GM19438 (cell line): ENCODE results near the gene TNFAIP2.

Experiments used
- ATAC-seq: cut with Tn5 transposase; IDR thresholded peaks from one replicate; pipeline ENCODE4 v1.9.1; 2021; ENCODE audit warnings: low read depth; ENCODE audit not compliant: unreplicated experiment

TNFAIP2 gene

DNA sequence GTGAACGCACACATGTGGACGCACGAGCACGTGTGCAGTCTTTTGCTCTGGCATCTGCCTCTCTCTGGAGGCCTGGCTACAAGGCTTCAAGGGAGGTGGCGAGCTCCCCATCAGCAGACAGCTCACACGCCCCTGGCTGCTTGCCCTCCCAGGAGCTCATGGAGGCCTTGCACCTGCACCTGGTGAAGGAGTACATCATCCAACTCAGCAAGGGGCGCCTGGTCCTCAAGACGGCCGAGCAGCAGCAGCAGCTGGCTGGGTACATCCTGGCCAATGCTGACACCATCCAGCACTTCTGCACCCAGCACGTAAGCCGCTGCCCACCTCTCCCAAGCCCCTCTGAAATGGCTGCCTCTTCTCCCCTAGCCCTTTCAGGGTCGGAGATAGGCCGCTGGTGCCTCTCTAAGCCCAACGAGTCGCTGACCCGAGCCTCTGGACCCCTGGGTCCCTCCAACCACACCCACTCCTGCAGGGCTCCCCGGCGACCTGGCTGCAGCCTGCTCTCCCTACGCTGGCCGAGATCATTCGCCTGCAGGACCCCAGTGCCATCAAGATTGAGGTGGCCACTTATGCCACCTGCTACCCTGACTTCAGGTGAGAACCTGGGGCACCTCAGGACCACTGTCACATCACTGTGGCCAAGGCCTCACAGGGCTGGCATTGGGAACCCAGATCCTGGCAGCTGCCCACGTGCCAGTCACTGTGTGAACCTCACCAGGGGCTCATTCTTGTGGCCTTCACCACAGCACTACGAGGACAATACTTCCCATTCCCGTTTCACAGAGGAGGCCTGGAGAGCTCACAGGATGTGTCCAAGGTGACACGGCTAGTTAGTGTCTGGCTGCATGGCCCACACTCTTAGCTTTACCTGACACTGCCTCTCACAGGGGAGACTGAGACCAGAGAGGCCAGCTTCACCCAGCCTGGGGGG, 10.2 kb downstream of the TNFAIP2 start:
- ATAC-seq, result no peak

DNA sequence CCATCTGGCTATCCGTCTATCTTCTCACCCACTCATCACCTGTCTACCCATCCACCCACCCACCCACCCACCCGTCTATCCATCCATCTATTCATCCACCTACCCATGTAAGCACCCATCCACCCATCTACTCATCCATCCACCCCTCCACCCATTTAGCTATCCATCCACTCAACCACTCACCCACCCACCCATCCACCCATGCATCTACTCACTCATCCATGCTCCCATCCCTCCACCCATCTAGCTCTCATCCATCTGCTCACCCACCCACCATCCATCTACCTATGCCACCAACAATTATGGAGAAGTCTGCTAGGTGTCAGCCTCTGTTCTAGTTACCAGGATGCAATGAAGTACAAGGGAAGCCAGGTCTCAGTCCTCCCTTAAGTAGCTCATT, 11.1 kb downstream of the TNFAIP2 start:
- no peak for ATAC-seq

DNA sequence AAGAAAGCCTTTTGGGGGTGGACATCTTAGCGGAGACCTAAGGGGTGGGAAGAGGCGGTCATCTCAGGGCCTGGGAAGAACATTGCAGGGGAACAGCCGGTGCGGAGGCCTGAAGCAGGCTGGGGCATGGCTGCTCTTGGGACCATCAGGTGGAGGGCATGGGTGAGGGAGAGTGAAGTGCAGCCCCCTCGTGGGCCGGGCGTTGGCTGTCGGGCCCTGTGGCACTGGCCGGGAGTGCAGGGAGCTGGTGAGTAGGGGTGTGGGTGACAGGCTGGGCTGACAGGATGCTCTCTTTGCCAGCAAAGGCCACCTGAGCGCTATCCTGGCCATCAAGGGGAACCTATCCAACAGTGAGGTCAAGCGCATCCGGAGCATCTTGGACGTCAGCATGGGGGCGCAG, 11.7 kb downstream of the TNFAIP2 start:
- no peak for ATAC-seq

DNA sequence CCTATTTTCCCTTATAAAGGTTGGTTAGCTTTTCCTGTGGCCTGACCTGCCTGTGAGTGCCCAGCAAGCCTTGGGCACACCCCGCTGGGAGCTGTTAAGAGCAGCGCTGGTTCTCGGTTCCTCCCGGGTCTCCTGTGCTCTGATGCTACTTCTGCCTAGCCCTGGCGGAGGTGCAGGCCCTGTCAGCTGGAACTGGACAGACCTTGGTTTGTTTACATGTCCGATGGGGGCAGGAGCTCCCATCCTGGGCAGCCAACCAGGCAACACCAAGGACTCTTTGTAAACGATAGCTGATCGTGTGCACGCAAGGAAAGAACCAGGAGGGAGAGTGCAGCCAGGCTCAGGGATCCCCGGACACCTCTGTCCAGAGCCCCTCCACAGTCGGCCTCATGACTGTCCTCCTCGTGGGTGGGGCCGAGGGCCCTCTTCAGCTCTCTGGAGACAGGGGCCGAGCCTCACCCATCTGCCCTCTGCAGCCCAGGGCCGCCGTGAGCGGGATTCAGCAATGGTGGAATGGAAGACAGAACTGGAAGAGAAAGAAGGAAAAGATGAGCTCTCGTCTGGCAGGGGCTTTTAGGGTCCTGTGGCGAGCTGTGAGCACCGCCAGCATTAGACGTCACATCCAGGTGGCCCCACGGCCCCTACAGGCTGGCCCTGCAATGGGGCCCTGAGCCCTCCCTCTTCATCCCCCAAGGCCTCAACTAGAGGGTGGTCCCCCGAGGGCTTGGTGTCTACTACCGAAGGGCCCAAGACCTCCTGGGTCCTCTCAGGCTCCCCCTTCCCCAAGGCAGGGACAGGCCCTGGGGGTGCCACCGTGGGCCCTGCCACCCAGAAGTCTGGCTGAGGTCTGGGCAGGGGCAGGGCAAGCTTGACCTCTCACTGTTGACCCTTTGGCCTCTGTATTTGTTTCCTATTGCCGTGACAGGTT, 12.3 kb downstream of the TNFAIP2 start:
- no peak for ATAC-seq

DNA sequence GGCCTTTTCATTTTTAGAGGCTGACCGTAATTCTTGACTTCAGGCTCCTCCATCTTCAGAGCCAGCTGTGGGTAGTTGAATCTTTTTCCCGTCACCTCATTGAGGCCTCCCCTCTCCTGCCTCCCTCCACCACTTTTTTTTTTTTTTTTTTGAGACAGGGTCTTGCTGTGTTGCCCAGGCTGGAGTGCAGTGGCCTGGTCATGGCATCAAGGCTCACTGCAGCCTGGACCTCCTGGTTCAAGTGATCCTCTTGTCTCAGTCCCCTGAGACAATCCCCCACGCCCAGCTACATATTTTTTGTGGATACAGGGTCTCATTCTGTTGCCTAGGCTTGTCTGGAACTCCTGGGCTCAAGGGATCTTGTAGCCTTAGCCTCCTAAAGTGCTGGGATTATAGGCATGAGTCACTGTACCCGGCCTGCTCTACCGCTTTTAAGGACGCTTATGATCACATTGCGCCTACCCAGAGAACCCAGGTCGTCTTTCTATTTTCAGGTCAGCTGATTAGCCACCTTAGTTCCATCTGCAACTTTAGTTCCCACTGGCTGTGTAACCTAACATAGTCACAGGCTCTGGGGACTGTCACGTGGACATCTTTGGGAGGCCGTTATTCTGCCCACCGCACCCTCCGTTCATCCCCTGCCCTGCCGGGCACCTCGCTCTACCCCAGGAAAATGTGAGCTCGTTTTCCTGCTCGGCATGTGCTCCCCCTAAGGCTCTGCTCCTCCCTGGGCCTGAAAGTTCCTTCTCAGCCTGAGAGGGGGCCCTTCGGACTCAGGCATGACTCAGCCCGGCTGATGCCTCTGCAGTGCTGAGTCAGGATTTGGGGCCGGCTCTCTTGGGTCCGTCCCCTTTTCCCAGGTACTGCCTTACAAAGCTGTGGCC, 13.4 kb downstream of the TNFAIP2 start:
- no peak for ATAC-seq

DNA sequence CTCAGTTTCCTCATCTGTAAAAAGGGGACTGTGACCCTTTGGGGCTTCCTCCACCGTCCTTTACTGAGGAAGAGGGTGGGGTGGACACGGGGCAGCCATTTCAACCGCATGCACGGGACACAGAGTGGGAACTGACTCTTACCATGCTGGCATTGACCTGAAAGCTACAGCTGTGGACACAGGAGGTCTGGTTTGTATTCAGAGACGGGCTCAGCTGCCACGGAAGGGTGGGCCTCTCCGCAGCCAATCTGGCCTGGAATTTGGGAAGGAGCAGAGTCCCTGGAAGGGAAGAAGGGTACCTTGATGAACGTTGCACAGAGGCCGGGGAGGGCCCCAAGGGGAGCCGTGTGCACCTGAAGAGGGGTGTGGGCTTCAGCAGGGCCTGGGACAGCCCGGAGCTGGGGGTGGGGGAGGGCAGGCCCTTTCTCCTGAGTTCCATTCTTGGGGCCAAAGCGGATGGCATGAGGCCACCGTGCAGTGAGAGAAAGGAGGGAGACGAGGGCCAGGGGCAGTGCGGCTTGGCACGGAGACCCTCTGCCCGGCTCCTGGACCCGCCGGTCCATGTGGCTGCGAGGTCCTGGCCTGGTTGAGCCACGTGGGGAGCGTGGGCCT, 14.5 kb downstream of the TNFAIP2 start:
- ATAC-seq, result no peak

DNA sequence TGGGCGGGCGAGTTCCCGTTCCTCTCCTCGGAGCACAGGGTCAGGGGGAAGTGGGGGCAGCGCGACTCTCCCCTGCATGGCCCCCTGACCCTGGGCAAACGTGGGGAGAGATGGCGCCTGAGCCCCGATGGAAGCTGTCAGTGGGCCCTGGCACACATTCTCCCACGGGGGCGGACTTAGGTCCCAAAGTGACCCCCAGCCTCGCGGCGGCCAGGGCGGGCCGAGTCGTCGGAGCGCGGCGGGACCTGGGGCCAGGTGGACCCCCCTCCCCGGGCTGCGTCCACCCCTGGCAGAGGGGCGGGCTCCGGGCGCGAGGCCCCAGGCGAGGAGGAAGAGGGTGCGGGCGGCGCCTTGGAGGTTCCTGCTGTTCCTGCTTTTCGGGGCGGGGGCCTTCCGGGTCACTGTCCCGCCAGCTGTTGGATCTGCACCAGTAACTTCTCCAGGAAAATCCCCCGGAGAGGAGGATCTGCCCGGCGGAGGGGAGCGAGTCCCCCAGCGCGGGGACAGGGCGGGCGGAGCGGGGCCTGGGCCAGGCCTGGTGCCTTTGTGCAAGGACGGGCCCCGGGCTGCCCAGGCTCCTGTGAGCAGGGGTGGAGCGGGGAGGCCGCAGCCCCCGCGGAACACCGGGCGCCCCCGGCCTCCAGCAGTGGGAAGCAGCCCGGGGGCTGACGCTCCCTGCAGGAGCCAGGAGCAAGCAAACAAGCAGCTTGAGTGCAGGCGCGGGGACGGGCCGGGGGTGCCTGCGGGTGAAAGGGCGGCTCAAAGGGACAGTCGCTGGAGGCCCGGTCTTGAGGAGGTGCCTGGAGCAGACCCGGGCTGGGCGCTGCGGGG, 15.3 kb downstream of the TNFAIP2 start:
- no peak for ATAC-seq

DNA sequence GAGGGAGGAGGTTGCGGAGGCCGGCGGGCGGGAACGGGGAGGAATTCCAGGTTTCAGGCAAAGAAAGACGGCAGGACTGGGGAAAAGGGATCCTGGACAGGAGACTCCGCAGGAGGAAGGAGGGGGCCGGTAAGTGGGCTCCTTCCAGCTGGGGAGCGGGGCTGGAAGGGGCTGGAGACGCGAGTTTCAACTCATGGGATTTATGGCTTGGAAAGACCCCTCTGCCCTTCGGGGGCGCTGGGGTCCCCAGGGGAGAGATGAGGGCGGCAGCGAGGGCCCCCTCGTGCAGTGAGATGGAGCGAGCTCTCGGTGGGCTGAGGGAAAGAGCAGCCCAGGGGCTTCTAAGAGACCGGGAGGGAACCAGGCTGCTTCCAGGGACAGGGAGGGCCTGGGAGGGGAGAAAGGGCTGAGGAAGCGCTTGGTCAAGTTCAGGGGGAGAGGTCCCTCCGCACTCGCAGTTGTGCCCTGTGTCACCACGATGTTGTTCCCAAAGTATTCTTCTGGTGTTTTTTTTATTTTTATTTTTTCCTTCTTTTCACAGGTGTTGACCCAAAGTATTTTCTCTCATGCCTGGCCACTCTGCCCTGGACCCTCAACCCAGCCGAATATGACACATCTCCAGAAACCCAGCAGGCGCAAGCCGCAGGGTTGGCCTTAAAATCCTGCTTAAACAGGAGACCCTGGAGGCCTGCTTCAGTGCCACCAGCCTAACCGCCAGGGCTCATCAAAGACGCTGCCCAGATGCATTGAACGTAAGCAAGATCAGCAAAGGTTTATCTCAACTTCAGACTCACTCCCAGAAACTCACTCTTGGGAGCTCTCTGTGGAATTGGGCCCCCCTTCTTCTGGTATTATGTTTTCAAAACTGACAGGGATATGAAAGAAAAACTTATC, 16.1 kb downstream of the TNFAIP2 start:
- no peak for ATAC-seq

DNA sequence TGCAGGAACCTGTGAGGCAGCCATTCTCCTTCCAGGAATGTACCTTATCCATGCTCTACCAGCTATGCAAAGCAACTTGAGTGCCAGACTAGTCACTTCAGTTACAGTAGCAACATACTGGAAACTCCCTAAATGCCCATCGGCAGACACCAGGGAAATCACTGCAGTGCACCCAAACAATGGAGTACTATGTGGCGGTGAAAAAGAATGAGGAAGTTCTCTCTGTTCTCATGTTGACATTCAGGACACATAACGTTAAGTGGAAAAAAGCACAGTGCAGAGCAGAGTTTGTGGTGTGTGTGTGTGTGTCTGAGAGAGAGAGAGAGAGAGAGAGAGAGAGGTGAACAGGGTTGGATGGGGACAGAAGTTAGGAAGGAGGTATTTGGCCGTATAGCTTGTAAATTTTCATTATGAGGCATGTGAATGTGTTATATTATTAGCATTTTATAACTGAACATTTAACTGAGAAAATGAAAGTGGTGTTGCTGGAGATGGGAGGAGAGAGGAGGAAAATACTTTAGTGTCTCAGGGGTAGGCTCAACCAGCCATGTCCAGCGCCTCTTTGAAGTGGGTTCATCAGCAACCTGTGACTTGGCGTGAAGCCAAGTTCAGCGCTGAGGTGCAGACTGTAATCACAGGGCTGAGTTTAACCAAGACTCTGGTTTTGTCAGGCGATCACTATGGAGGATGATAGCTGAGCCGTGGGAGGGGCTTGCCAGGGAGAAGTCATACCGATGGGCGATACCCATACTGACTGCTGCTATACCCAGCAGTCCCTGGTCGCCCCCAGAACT, 17.3 kb downstream of the TNFAIP2 start:
- peak; percentile 67 for ATAC-seq

DNA sequence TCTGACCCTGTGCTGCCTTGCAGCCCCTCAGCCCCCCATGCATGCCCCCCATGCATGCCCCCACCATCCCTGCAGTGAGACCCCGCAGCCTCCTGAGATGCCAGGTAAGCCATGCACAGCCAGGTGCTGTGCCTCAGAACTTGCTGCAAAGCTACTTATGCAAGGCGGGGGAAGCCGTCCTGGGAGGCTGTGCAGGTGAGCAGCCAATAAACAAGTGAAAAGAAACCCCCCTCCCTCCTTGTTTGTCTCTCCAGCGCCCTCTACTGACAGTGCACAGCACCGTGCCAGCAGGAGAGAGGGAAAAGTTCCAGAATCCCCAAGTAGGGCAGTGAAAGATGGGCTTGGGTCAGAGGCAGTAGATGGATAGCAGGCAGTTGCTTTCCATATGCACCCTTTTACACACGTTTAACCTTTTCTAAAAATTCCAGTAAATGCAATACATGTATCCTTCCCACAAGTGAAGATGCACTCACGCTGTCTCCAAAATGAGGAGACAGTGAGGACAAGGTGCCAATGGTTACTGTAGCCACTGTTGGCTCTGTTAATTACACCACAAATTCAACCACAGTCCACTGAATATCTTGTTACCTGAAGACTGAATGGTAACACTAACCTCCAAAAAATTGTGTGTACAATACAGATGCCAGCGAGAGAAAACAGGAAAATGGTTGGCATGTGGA, 18.0 kb downstream of the TNFAIP2 start:
- peak; percentile 44 for ATAC-seq

DNA sequence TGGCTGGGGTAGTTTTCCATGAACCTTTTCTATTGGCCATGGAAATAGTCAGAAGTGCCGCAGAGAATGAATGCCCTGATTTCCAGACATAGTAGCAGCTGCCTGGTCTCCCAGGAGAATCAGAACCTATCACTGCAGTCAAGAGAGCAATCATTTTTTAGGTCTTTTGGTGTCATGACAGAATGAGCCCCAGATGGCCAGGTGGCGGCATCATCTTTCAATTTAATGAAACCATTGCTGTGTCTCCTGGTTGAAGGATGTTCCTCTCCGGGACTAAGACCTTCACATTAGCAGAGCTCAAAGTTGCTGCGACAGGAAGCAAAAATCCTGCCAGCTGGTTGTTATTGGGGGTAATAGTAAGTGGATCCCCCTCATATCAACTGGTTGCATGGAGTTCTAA, 18.8 kb downstream of the TNFAIP2 start:
- no peak for ATAC-seq

DNA sequence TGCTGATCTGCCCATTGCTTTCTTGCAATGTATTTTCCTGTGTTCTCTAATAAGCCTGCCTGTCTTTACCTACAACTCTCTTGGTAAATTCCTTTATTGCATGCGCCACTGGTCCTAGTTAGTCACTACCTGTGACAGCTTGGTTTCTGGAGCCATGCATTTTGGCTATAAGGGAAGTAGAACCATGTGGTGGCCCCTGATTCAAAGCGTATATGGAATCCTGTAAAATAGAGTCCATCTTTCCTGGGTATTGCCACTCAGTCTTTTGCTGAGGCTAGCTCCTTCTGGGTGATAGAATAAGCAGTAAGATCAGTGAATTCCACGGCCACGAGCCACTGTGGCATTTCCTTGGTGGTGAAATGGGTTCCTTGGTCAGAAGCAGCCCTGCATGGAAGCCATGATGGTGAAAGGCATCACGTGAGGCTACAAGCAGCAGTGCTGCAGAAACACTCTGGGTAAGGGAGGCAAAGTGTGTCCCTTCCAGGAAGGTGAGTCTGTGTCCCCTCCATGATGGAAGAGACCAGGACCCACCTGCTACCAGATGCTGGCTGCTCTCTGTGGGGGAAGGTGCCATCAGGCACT, 19.6 kb downstream of the TNFAIP2 start:
- ATAC-seq, result no peak

DNA sequence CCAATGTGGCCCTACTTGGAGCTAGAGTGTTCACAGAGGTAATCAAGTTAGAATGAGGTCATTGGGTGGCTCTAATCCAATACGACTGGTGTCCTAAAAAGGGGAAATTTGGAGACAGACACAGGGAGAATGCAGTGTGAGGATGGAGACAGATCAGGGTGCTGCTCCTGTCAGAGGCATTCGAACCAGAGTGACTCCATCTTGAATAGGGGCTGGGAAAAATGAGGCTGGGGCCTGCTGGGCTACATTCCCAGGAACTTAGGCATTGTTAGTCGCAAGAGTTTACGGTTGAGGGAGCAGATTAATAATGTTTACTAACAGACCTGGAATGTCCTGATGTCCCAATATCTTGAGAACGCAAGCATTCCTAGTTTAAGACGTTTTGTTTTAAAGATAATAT, 20.2 kb downstream of the TNFAIP2 start:
- ATAC-seq, result no peak

DNA sequence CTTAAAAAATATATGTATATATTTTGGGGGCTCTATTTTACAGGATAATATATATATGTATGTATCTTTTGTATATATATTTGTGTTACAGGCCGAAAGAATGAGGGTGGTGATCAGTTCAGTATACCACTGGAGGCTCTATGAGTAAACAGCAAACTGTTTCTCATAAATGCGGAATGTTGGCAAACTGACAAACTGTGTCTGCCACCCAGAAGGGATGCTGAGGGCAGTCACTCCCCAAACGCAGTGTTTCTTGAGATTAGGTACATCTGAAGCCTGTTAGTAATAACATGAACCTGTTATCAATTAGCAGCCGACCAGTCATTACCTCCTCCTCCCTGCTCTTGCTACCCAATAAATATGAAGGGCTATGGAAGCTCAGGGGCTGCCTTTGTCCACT, 20.8 kb downstream of the TNFAIP2 start:
- no peak for ATAC-seq

DNA sequence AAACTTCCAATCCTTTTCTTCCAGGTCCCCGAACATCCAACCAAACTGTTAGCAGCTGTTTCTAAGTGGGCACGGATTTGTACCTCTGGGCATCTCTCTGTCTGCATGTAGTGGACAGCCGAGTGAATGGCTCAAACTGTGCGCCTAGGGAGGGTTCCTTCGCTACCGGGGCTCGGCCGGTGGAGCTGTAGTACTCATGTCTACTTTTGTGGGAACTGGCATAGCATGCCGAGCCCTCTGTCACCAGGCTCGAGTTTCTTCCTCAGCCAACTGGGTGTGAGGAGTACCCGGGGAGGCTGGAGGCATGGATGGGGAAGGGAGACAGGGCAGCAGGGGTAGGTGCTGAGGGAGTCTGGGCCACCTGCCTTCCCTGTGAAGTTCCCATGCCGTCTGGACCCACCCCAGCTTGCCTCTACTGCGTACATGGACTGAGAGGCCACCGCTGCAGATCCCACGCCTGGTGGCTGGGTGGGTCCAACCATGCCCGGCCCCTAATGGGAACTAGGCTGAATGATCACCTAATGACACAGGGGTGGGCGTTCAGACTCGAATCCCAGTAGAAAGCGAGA, 23.0 kb downstream of the TNFAIP2 start:
- ATAC-seq, result no peak
